Spleen (tissue), 7 donors: Measurements from ENCODE around the gene IQCE.

Experiments used
- CTCF ChIP-seq, 11 experiments: fragments of 200-600 bp in 7 of 11; fragments of 450-650 bp in 4 of 11; sonication (generic) in 4 of 11; IDR thresholded peaks in 8 of 11; conservative IDR thresholded peaks in 3 of 11; 1 replicate in 7 of 11; 2 replicates in 4 of 11; pipeline versions ENCODE4 v1.4.0 to v1.8.0; 2016 to 2021; ENCODE audit warnings: antibody characterized with exemption in 11 of 11, inconsistent platforms in 4 of 11, mild to moderate bottlenecking in 1 of 11
- POLR2A ChIP-seq, 3 donors: fragments of 450-650 bp; IDR thresholded peaks; one replicate each; pipeline ENCODE4 v1.5.1; 2017; ENCODE audit warnings: antibody characterized with exemption in 3 of 3, mild to moderate bottlenecking in 1 of 3
- POLR2AphosphoS5 ChIP-seq, 3 donors: sonication (generic); formaldehyde crosslinking; IDR thresholded peaks; one replicate each; pipeline ENCODE4 v1.5.1; 2017; ENCODE audit warnings: antibody characterized with exemption in 3 of 3
- donor health status: DM: no; HTN: no; CAD: no; lungs with moderate emphysema.
- donor health status: DM: no; HTN: no; CAD: no.
- donor health status: DM: no; HTN: no; CAD: no.

- no peak for TF ChIP-seq POLR2A (IDR thresholded peaks at IDR 0.05)
- no peak for TF ChIP-seq CTCF (IDR thresholded peaks at IDR 0.05 in 8 of 11, conservative IDR thresholded peaks at IDR 0.05 in 3 of 11)
- TF ChIP-seq POLR2AphosphoS5 (IDR thresholded peaks at IDR 0.05): peak in 1 of 3 donors; percentile 30
These were observed 88.9 kb downstream of the IQCE start for GRCh38 chr7:2647594-2648172.
